HepG2 (cell line): ENCODE data around the gene NKD2.

Source experiments
- SP1 ChIP-seq, 2 experiments: fragments of 450-650 bp in 1 of 2; sonication (generic) in 1 of 2; formaldehyde crosslinking in 1 of 2; IDR thresholded peaks; 2 replicates each; pipeline versions ENCODE4 v1.4.0 to v1.6.1; 2016 to 2020; ENCODE audit warnings: missing genetic modification reagents in 1 of 2
- TF ChIP-seq, protein P1 (sequence below): sonication (generic); formaldehyde crosslinking; IDR thresholded peaks from 2 replicates; pipeline ENCODE4 v1.5.0; 2020; ENCODE audit warnings: mild to moderate bottlenecking, missing genetic modification reagents, moderate library complexity

DNA sequence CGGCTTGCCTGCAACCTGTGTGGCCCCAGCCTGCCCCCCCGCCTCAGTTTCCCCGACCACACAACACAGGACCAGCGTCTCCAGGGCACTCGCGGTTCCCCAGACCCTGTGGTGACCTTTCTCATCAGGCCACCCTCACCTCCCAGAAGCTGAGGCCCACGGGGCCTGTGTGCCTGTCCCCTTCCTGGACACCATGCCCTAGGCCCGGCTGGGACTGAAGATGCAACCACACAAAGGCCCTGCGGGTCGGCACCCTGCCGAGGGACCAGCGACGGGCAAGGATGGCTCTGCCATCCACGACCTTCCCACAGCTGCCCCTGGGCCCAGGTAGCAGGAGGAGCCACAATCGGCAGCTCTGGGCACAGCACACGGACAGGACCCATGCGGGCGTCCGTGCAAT, 68.4 kb downstream of the NKD2 start:
- TF ChIP-seq, protein P1, sequence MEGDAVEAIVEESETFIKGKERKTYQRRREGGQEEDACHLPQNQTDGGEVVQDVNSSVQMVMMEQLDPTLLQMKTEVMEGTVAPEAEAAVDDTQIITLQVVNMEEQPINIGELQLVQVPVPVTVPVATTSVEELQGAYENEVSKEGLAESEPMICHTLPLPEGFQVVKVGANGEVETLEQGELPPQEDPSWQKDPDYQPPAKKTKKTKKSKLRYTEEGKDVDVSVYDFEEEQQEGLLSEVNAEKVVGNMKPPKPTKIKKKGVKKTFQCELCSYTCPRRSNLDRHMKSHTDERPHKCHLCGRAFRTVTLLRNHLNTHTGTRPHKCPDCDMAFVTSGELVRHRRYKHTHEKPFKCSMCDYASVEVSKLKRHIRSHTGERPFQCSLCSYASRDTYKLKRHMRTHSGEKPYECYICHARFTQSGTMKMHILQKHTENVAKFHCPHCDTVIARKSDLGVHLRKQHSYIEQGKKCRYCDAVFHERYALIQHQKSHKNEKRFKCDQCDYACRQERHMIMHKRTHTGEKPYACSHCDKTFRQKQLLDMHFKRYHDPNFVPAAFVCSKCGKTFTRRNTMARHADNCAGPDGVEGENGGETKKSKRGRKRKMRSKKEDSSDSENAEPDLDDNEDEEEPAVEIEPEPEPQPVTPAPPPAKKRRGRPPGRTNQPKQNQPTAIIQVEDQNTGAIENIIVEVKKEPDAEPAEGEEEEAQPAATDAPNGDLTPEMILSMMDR = no peak
- TF ChIP-seq SP1 (IDR thresholded peaks at IDR 0.05) (no peak), SP1 (CRISPR knock-in tag; IDR thresholded peaks at IDR 0.05) (no peak)
